ENCODE results near the gene CD247.

The CD247 gene

GRCh38 chr1:167551362-167551761 lies 33.0 kb upstream of the CD247 start:
- no peak for TF ChIP-seq CTCF (IDR thresholded peaks at IDR 0.05; ENCODE audit: low read depth, low read length)
- H3K4me3 ChIP-seq (ENCODE audit: low read depth, low read length): no peak overlapping the region
- no peak for DNase-seq (ENCODE audit: low read depth, low spot score)
- in situ Hi-C loops (cut with HindIII; ENCODE audit: low sequenced_read_pairs): no loop called here

- no peak overlapping the region for H3K4me3 ChIP-seq (ENCODE audit: low read depth, low read length)
- no peak for TF ChIP-seq CTCF (IDR thresholded peaks at IDR 0.05; ENCODE audit: low read depth, low read length)
- DNase-seq (ENCODE audit: low read depth, low spot score): no peak
Observed at GRCh38 chr1:167548059-167548932, 30.0 kb upstream of the CD247 start.

GRCh38 chr1:167546935-167547334 lies 28.6 kb upstream of the CD247 start:
- DNase-seq (ENCODE audit: low read depth, low spot score): no peak
- no peak overlapping the region for H3K4me3 ChIP-seq (ENCODE audit: low read depth, low read length)
- no peak for TF ChIP-seq CTCF (IDR thresholded peaks at IDR 0.05; ENCODE audit: low read depth, low read length)
- in situ Hi-C loops (cut with HindIII; ENCODE audit: low sequenced_read_pairs): no loop called here

More at GRCh38 chr1:167548059-167548932, 30.0 kb upstream of the CD247 start:
- in situ Hi-C loops (cut with HindIII; ENCODE audit: low sequenced_read_pairs): no loop called here

- in situ Hi-C loops (cut with HindIII; ENCODE audit: low sequenced_read_pairs): no loop called here
- no peak for DNase-seq (ENCODE audit: low read depth, low spot score)
- no peak for TF ChIP-seq CTCF (IDR thresholded peaks at IDR 0.05; ENCODE audit: low read depth, low read length)
- no peak overlapping the region for H3K4me3 ChIP-seq (ENCODE audit: low read depth, low read length)
Observed at GRCh38 chr1:167545349-167545748, 27.0 kb upstream of the CD247 start.

- no peak for DNase-seq (ENCODE audit: low read depth, low spot score)
- TF ChIP-seq CTCF (IDR thresholded peaks at IDR 0.05; ENCODE audit: low read depth, low read length): no peak
- no peak overlapping the region for H3K4me3 ChIP-seq (ENCODE audit: low read depth, low read length)
- in situ Hi-C loops (cut with HindIII; ENCODE audit: low sequenced_read_pairs): no loop called here
Observed at GRCh38 chr1:167544447-167545093, 26.2 kb upstream of the CD247 start.

- H3K4me3 ChIP-seq (ENCODE audit: low read depth, low read length): no peak overlapping the region
- no peak for DNase-seq (ENCODE audit: low read depth, low spot score)
- in situ Hi-C loops (cut with HindIII; ENCODE audit: low sequenced_read_pairs): no loop called here
- no peak for TF ChIP-seq CTCF (IDR thresholded peaks at IDR 0.05; ENCODE audit: low read depth, low read length)
Observed at GRCh38 chr1:167543199-167543990, 25.1 kb upstream of the CD247 start.

All from astrocyte of the spinal cord (primary cell).